GM19438 (cell line): ENCODE data around the gene E2F1.
"Not testable (repeated sequence)": the region's sequence is repeated elsewhere in the genome, so short reads cannot be mapped to it uniquely, and the experiment has no call there.

ENCODE experiments used
- ATAC-seq: cut with Tn5 transposase; IDR thresholded peaks from one replicate; pipeline ENCODE4 v1.9.1; 2021; ENCODE audit warnings: low read depth; ENCODE audit not compliant: unreplicated experiment

E2F1 gene

DNA sequence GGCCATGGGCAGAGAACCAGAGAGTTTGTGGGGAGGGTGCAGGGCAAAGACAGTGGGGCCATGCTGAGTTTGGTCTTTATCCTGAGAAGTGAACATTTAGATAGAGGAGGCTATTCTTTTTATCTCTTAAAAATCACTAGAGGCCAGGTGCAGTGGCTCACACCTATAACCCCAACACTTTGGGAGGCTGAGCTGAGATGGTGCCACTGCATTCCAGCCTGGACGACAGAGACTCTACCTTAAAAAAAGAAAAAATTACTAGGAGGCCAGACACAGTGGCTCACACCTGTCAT is 25.2 kb upstream of the E2F1 start:
- no peak for ATAC-seq

DNA sequence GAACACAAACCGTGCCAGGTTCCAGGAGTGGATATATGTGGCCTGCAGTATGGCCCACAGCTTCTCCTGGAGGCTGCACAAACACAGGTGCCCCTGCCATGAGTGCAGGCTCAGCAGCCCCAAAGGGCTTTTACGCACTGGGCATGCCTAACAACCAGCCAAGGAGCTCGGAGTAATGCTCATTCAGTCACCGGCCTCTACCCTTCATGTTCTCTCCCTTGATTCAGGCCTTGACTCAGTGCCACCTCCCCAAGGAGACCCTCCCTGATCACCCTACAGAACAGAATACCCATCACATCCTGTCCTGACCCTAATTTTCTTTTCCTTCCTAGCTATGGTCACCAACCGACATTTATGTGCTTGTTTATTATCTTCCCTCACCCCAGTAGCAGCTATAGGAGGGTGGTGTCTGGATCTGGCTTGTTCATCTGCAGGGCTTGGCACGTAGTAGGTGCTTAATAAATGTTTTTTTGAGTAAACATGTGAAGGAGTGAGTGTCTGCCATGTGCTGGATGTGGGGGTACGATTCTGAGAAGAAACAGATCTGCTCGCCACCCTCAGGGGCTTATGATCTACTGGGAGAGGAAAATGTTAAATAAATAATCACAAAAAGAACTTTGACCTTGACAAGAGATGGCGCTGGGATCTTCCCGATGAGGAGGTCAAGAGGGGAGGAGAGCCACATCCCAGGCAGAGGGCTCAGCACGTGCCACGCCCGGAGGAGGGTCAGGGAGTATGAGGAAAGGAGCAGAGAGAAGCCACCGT is 24.7 kb upstream of the E2F1 start:
- no peak for ATAC-seq

GRCh38 chr20:33709905-33710541 is 23.8 kb upstream of the E2F1 start:
- ATAC-seq: no peak

- ATAC-seq: no peak
These were observed 23.2 kb upstream of the E2F1 start for GRCh38 chr20:33709398-33709797.

DNA sequence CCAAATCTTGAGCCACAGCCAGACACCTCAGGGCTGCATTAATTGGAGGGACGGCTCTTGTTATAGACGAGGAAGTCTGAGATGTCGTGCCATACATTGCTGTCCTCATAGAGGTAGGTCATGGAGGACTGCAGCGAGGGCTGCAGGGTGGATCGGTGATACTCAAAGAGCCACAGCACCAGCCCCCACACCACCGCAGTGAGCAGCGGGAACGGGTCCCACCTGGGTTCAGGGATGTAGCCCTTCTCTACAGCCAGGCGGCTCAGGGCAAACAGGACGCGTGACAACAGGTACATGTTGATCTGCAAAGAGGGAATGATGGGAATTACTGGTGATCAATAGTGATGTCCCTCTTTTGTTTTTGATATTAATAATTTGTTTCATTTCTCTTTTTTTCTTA is 21.5 kb upstream of the E2F1 start:
- no peak for ATAC-seq

GRCh38 chr20:33704197-33704924 is 18.2 kb upstream of the E2F1 start:
- no peak for ATAC-seq

GRCh38 chr20:33703498-33704137 is 17.4 kb upstream of the E2F1 start:
- no peak for ATAC-seq

GRCh38 chr20:33702861-33703260 is 16.7 kb upstream of the E2F1 start:
- no peak for ATAC-seq

DNA sequence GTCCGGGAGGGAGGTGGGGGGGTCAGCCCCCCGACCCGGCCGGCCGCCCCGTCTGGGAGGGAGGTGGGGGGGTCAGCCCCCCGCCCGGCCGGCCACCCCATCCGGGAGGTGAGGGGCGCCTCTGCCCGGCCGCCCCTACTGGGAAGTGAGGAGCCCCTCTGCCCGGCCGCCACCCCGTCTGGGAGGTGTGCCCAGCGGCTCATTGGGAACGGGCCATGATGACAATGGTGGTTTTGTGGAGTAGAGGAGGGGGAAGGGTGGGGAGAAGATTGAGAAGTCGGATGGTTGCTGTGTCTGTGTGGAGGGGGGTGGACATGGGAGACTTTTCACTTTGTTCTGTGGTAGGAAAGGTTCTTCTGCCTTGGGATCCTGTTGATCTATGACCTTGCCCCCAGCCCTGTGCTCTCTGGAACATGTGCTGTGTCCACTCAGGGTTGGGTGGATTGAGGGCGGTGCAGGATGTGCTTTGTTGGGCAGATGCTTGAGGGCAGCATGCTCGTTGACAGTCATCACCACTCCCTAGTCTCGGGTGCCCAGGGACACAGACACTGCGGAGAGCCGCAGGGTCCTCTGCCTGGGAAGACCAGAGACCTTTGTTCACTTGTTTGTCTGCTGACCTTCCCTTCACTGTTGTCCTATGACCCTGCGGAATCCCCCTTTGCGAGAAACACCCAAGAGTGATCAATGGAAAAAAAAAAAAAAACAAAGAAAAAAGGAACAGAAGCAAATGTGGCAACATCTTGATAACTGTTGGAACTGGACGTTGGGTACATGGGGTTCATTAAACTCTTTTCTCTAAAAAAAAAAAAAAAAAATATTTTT is 15.7 kb upstream of the E2F1 start:
- no peak for ATAC-seq

- not testable (repeated sequence) for ATAC-seq
These were observed 14.7 kb upstream of the E2F1 start for GRCh38 chr20:33700696-33701441.

GRCh38 chr20:33698966-33699365 is 12.8 kb upstream of the E2F1 start:
- not testable (repeated sequence) for ATAC-seq

GRCh38 chr20:33697129-33697528 is 10.9 kb upstream of the E2F1 start:
- no peak for ATAC-seq

GRCh38 chr20:33696448-33696847 is 10.3 kb upstream of the E2F1 start:
- ATAC-seq: no peak

DNA sequence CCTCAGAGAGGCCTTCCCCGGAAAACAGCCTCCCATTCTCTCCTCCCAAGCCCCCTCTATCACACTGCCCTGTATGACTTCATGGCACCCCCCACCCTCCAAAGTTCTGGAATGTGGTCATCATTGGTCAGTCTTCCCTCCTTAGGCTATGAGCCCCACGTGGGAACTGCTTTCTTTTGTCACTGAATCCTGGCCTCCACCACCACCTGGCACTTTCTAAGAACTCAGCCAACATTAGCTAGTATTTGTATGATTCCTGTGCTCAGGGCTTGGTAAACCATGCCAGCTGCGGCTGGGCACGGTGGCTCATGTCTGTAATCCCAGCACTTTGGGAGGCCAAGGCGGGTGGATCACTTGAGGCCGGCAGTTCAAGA is 8.4 kb upstream of the E2F1 start:
- no peak for ATAC-seq

- no peak for ATAC-seq
These were observed 7.8 kb upstream of the E2F1 start for GRCh38 chr20:33693741-33694638.

- no peak for ATAC-seq
These were observed 7.1 kb upstream of the E2F1 start for GRCh38 chr20:33693289-33693688.

GRCh38 chr20:33689973-33690372 is 3.8 kb upstream of the E2F1 start:
- ATAC-seq: no peak

DNA sequence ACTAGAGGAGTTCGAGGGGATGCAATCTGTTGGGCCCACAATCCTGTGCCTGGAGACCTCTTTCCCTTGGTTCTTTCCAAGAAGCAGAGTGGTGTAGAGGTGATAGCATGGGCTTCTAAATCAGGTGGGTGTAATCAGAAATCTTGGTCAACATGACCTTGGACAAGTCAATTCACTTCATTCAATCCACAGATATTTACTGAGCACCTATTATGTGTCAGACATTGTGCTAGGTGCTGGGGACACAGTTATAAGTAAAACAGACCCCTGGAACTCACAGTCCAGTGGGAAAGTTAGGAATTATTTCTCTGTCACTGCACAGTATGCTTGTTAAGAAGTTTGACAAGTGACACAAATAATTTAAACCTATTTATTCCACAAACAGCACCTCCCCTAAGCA is 3.3 kb upstream of the E2F1 start:
- no peak for ATAC-seq

GRCh38 chr20:33688938-33689424 is 2.8 kb upstream of the E2F1 start:
- ATAC-seq: no peak
